Effector CD8-positive, alpha-beta T cell (primary cell): ENCODE results near the gene AMOTL2.

ENCODE experiments used
- DNase-seq: peaks from one replicate; lab custom pipeline; 2025; lab: John Stamatoyannopoulos, UW

The AMOTL2 gene

DNA sequence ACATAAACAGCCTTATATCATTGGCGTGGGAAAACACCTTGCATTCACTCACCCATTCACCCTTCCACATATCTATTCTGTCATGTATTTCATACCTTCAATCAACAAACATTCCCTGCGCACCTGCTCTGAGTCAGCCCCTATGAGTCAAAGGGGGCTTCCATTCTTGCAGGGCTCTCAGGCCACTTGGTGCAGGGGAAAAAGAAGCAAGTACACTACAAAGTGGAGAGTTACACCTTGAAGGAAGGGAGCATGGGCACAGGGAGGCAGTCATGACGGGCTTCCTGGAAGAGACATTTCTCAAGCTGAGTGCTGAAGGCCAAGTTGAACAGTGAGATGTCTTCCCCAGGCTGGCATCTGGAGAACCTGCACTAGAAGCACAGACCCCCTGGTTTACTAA, 4.6 kb upstream of the AMOTL2 start:
- DNase-seq: no peak

DNA sequence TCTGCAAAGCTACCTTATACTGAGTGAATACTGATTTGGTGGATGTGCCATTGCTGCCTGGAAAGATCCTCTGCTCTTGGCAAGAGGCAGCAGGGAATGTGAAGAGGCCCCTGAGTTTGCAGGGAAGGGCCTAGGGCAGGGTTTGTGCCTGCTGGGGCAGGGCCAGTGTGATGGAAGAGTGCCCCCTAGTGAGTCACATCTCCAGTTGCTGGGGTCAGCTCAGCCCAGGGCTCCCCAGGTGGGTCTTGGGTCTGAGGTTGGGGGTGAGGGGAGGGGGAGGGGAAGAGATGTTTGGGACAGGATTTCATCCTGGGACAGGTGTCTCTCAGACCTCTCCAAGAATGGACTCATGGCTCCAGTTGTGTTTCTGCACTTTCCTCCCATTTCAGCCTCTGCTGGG, 4.1 kb upstream of the AMOTL2 start:
- no peak for DNase-seq

GRCh38 chr3:134377896-134378295, 3.6 kb upstream of the AMOTL2 start:
- DNase-seq: no peak

- no peak for DNase-seq
Measured at GRCh38 chr3:134376786-134377426, 2.7 kb upstream of the AMOTL2 start.

DNA sequence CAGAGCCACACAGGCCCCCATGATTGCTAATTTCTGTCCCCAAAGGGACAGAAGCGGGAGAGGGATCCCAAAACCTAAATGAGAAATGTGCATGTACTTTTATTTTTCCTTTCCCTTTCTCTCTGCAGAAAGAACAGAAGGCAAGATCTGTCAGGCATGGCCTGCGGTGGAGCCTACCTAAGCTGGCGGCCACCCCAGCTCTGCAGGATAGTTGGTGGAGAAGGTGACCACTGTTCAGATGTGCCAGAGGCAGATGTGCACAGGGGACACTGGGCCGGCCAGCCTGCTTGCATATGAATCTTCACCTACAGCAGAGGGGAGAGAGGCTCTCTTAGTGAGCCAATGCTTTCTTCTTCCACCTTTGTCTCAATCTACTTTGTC, 2.1 kb upstream of the AMOTL2 start:
- no peak for DNase-seq

- DNase-seq: no peak
Measured at GRCh38 chr3:134375582-134376384, 1.5 kb upstream of the AMOTL2 start.

- DNase-seq: no peak
Measured at GRCh38 chr3:134374791-134375581, 739 bp upstream of the AMOTL2 start.

DNA sequence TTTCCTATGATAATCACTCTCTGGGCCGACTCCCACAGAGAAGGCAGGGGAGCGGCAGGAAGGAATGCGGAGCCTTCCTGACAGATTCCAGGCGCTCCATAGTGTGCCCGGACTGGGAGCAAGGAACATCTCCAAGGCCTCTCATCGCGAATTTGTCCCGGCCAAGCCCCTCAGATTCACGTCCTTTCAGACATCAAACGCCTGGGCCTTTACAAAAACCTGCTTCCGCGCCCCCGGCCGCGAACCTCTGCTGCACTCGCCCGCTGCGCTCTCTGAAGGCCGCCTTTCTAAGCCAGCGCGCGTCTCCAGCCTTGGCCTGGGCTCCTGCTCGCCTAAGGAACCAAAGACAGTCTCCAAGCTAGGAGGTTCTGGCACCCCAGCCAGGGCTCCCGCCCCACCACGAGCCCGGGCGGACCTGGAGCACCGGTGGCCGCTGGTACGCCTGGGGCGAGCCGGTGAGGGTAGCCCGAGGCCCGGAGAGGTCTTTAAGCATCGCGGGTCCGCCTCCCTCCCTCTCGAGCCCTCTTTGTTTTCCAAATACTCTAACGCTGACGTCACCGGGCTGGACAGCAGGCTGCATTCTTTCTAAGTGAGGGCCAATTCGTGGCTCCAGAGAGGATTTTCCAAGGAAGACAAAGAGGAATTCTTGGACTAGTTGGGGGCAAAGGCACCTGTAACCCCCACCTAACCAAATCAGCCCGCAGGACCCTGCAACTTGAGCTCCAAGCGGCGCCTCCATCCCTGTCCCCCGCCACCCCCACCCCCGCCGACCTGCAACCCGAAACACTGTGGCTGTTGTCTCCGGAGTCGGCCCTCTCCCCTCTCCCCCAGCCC, 759 bp downstream of the AMOTL2 start:
- DNase-seq: no peak

- no peak for DNase-seq
Measured at GRCh38 chr3:134372396-134373270, 1.6 kb downstream of the AMOTL2 start.

DNA sequence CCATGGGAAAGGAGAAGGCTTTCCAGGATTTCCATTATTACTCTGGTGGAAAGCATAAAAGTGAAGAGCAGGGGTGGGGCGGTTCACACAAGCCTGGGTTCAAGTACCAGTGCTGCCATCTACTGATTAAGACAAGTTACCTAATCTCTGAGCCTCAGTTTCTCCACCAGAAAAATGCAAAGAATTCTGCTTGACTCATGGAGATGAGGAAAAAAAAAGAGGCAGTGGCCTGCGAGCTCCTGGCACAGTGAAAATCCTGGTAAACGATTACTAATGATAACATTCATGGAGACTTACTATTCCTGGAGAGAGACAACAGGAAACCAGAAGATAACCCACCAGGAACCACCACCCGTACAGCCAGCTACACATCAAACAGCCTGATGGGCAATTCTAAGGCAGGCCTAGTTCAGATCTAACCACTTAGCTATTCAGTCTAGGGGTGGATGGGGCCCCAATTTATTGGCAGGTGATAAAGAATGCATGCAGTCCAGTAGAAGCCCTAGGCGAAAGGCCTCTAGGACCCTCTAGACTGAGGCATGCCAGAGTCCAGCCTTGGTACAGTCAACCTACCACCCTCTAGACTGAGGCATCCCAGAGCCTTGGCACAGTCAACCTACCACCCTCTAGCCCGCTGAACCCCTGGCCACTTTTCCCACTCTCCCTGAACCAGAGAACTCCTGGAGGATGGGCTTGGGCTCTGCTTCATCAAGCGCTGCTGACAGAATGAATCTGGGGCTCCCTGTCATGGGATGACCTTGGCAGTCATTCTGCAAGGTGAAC, 2.5 kb downstream of the AMOTL2 start:
- no peak for DNase-seq

DNA sequence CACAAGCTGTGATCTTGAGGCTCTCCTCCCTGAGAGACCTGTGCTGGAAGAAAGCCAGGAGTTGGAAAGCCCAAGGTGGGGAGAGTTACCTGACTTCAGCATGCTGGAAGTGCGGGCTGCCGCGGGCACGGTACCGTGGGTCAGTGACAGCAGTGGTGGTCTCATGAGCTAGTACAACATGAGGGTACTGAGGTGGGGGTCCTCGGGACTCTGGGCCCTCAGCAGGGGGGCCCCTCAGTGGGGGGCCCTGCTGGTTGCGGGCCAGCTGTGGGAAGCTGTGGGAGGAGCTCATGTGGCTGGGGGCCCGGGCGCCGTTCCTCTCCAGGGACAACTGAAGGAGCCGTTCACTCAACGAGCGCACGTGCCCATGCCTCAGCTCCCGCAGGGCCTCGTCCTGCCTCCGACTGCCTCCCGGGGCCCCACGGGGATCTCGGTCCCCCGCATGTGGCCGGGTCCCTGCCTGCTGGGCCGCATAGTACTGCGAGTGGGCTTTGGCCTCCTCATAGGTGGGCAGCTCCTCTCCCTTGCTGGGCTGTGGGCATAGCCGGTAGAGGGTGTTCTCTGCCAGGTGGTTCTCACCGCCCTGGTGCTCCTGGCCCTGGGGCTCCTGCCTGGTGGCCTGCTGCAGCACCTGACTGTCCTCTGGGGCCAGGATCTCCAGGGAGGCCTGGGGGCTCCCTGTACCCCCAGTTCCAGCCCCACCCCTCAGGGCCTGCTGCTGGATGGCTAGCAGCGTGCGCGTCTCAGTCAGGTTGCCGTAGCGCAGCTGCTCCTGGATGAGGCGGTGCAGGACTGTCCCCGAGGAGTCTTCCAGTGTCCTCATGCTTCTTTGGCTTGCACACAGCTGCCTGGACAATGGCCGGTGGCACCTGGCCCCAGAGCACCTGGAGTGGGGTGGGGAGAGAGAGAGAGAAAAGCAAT, 3.4 kb downstream of the AMOTL2 start:
- no peak for DNase-seq

GRCh38 chr3:134369861-134370596, 4.2 kb downstream of the AMOTL2 start:
- DNase-seq: no peak

DNA sequence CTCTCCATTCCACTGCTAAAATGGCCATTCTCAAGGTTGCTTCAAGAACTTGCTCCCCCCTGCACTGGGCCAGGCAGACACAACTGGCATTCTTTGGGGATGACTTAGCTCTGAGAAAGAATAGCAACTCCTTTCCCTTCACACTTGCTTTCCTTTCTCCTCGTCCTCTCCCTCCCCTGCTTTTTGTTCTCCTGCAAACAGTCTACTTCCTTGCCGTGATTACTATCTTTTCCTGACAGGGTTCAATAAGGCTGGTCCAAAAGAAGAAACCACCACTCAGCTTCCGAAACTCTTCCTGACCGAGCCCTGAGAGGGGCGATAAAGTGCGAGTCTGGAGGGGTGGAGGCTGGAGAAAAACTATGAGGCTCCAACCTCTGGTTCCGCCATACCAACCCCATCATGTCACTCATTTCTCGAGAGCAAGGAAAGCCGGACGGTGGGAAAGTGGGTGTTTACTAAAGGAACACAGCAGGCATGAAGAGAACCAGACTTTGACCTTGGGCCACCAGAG, 5.0 kb downstream of the AMOTL2 start:
- DNase-seq: no peak

- DNase-seq: no peak
Measured at GRCh38 chr3:134368751-134369105, 5.5 kb downstream of the AMOTL2 start.

GRCh38 chr3:134367869-134368750, 6.1 kb downstream of the AMOTL2 start:
- no peak for DNase-seq

- no peak for DNase-seq
Measured at GRCh38 chr3:134366928-134367811, 7.1 kb downstream of the AMOTL2 start.
